HepG2 (cell line): ENCODE measurements around the gene CHMP1B. TPM values are rescaled to one million over a fixed set of nuclear protein-coding genes. Genes with fewer than 3 reads are reported as not detected.

Experiments
- ATAC-seq: fragments of 200-7000 bp; cut with Tn5 transposase; 3 replicates; pipeline ENCODE4 v1.9.1; 2020; ENCODE audit warnings: mild to moderate bottlenecking, moderate library complexity
- BruUV-seq: library from RNA; stranded (reverse); fragments of 400-500 nt; replicated peaks from 2 replicates; lab custom pipeline; 2021; lab: Mats Ljungman, UMichigan
- CTCF ChIA-PET: fragments of 300-600 bp; formaldehyde crosslinking; extraction: SDS; loops from one replicate; lab custom pipeline; 2021; ENCODE audit warnings: low total read pairs, inconsistent platforms, low intra/inter-chr PET ratio; lab: Yijun Ruan, JAX
- POLR2A ChIA-PET: fragments of 350-600 bp; sonication (Branson Sonifier 250); formaldehyde crosslinking; loops from one replicate; lab custom pipeline; 2020; ENCODE audit warnings: antibody characterized with exemption, inconsistent platforms; lab: Yijun Ruan, JAX
- DNase-seq: peaks from one replicate; pipeline ENCODE4 v3.0.0-alpha.2; 2015; ENCODE audit warnings: low spot score
- FAIRE-seq: peaks from 3 replicates; lab custom pipeline; 2011; peaks lifted over from hg19 to GRCh38; lab: Jason Lieb, UNC
- H2AFZ ChIP-seq: one replicate; pipeline ENCODE4 v1.6.1; 2011; ENCODE audit warnings: low read length, inconsistent platforms
- H3K27ac ChIP-seq: fragments of 300-600 bp; 3 replicates; pipeline ENCODE4 v1.8.0; 2011; ENCODE audit warnings: mixed run types, mild to moderate bottlenecking, mixed read lengths, low read length, inconsistent platforms; ENCODE audit not compliant: insufficient read depth; ENCODE audit errors: extremely low read length
- H3K27me3 ChIP-seq, 2 experiments: fragments of 200-600 bp in 1 of 2; 2 replicates in 1 of 2; 3 replicates in 1 of 2; pipeline versions ENCODE4 v1.6.0 to v1.8.0; 2011; ENCODE audit warnings: low read length in 2 of 2, mild to moderate bottlenecking in 2 of 2, moderate library complexity in 2 of 2, inconsistent platforms in 1 of 2; ENCODE audit not compliant: insufficient read depth in 2 of 2, control insufficient read depth in 1 of 2
- H3K36me3 ChIP-seq, 2 experiments: fragments of 200-600 bp in 1 of 2; replicated peaks in 1 of 2; 2 replicates in 1 of 2; 3 replicates in 1 of 2; pipeline versions ENCODE4 v1.5.1 to v1.8.0; 2011; ENCODE audit warnings: low read length in 2 of 2, inconsistent platforms in 1 of 2; ENCODE audit not compliant: insufficient read depth in 2 of 2, control insufficient read depth in 1 of 2
- H3K4me1 ChIP-seq: 2 replicates; pipeline ENCODE4 v1.5.1; 2012; ENCODE audit warnings: low read length, inconsistent platforms; ENCODE audit not compliant: insufficient read depth
- H3K4me2 ChIP-seq: 2 replicates; pipeline ENCODE4 v1.6.0; 2011; ENCODE audit warnings: low read depth, low read length, inconsistent platforms
- H3K4me3 ChIP-seq, 3 experiments: fragments of 200-600 bp in 1 of 3; sonication (generic), shearing (Covaris generic) in 1 of 3; replicated peaks in 1 of 3; 2 replicates each; pipeline ENCODE4 v1.5.1; 2011 to 2016; ENCODE audit warnings: low read length in 3 of 3, inconsistent platforms in 2 of 3, low read depth in 2 of 3, mild to moderate bottlenecking in 2 of 3, control low read depth in 1 of 3, mixed read lengths in 1 of 3; ENCODE audit not compliant: insufficient read depth in 1 of 3
- H3K79me2 ChIP-seq: one replicate; pipeline ENCODE4 v1.6.1; 2011; ENCODE audit warnings: low read length, inconsistent platforms; ENCODE audit not compliant: insufficient read depth
- H3K9ac ChIP-seq: 2 replicates; pipeline ENCODE4 v1.6.0; 2011; ENCODE audit warnings: mild to moderate bottlenecking, low read depth, low read length, inconsistent platforms; ENCODE audit not compliant: insufficient read depth
- H3K9me3 ChIP-seq: 2 replicates; pipeline ENCODE4 v1.5.1; 2012; ENCODE audit warnings: mild to moderate bottlenecking, low read length
- H4K20me1 ChIP-seq: 2 replicates; pipeline ENCODE4 v1.6.0; 2011; ENCODE audit warnings: inconsistent platforms, mild to moderate bottlenecking, low read length, moderate library complexity; ENCODE audit not compliant: insufficient read depth
- CREM ChIP-seq, 2 experiments: sonication (generic) in 1 of 2; formaldehyde crosslinking in 1 of 2; IDR thresholded peaks; 2 replicates each; pipeline versions ENCODE4 v1.4.0 to v1.6.1; 2016 to 2020; ENCODE audit warnings: antibody characterized with exemption in 1 of 2, mild to moderate bottlenecking in 1 of 2, missing genetic modification reagents in 1 of 2
- FOXM1 ChIP-seq: sonication (generic); formaldehyde crosslinking; IDR thresholded peaks from 2 replicates; pipeline ENCODE4 v1.5.0; 2020; ENCODE audit warnings: missing genetic modification reagents
- HDAC1 ChIP-seq: sonication (generic); formaldehyde crosslinking; IDR thresholded peaks from 2 replicates; pipeline ENCODE4 v1.5.1; 2020; ENCODE audit warnings: mild to moderate bottlenecking, missing genetic modification reagents
- MED8 ChIP-seq: sonication (generic); formaldehyde crosslinking; IDR thresholded peaks from 2 replicates; pipeline ENCODE4 v1.8.1; 2023; ENCODE audit warnings: mild to moderate bottlenecking, missing genetic modification reagents; ENCODE audit not compliant: insufficient replicate concordance
- PLSCR1 ChIP-seq: sonication (generic); formaldehyde crosslinking; IDR thresholded peaks from 2 replicates; pipeline ENCODE4 v1.5.0; 2020; ENCODE audit warnings: missing genetic modification reagents, mild to moderate bottlenecking, borderline replicate concordance
- POLR2G ChIP-seq: fragments of 200-400 bp; formaldehyde crosslinking; IDR thresholded peaks from 2 replicates; pipeline ENCODE4 v1.6.1; 2018; ENCODE audit warnings: mild to moderate bottlenecking, low read depth, low read length, moderate library complexity
- SRSF9 ChIP-seq: fragments of 200-400 bp; formaldehyde crosslinking; IDR thresholded peaks from 2 replicates; pipeline ENCODE4 v1.6.1; 2018; ENCODE audit warnings: borderline replicate concordance, mild to moderate bottlenecking, low read depth, low read length; ENCODE audit not compliant: insufficient read depth, poor library complexity, severe bottlenecking
- XBP1 ChIP-seq: sonication (generic); formaldehyde crosslinking; IDR thresholded peaks from 2 replicates; pipeline ENCODE4 v1.5.0; 2020; ENCODE audit warnings: missing genetic modification reagents
- ZBTB39 ChIP-seq: sonication (generic); formaldehyde crosslinking; IDR thresholded peaks from 2 replicates; pipeline ENCODE4 v1.5.0; 2020; ENCODE audit warnings: missing genetic modification reagents
- ZBTB7B ChIP-seq: sonication (generic); formaldehyde crosslinking; IDR thresholded peaks from 2 replicates; pipeline ENCODE4 v1.4.0; 2020; ENCODE audit warnings: missing genetic modification reagents
- ZNF143 ChIP-seq: sonication (generic); formaldehyde crosslinking; IDR thresholded peaks from 2 replicates; pipeline ENCODE4 v1.4.0; 2020; ENCODE audit warnings: missing genetic modification reagents
- ZNF234 ChIP-seq: sonication (generic); formaldehyde crosslinking; conservative IDR thresholded peaks from 2 replicates; pipeline ENCODE4 v1.5.1; 2020; ENCODE audit warnings: mild to moderate bottlenecking, missing genetic modification reagents
- ZNF296 ChIP-seq: sonication (generic); formaldehyde crosslinking; conservative IDR thresholded peaks from 2 replicates; pipeline ENCODE4 v1.5.0; 2020; ENCODE audit warnings: mild to moderate bottlenecking, missing genetic modification reagents
- ZNF317 ChIP-seq: sonication (generic); formaldehyde crosslinking; IDR thresholded peaks from 2 replicates; pipeline ENCODE4 v1.5.0; 2020; ENCODE audit warnings: mild to moderate bottlenecking, missing genetic modification reagents
- ZNF580 ChIP-seq: IDR thresholded peaks from 2 replicates; pipeline ENCODE4 v1.6.1; 2016; ENCODE audit warnings: low read depth, borderline replicate concordance
- ZNF782 ChIP-seq: sonication (generic); formaldehyde crosslinking; IDR thresholded peaks from 2 replicates; pipeline ENCODE4 v1.4.0; 2020; ENCODE audit warnings: missing genetic modification reagents, mild to moderate bottlenecking, borderline replicate concordance
- WGBS: methylation state at CpG from one replicate; pipeline ENCODE4 v1.1.6; 2017; ENCODE audit warnings: low lambda C conversion rate; 5-methylcytosine and 5-hydroxymethylcytosine counted together
- in situ Hi-C: cut with HindIII; loops from 2 replicates; pipeline ENCODE4 v1.10.0; 2017; ENCODE audit warnings: low pct_unique_long_range_greater_than_20kb; ENCODE audit not compliant: extremely low pct_ligation_motif_present
- intact Hi-C: fragments of 100-400 bp; cut with micrococcal nuclease; formaldehyde crosslinking; loops from one replicate; pipeline ENCODE4 v1.10.0; 2022; ENCODE audit not compliant: unreplicated experiment
- polyA plus RNA-seq, 8 experiments: library from polyadenylated mRNA; depleted of rRNA in 3 of 8; stranded (reverse) in 7 of 8; unstranded in 1 of 8; fragments of >200 nt; fragmentation: Illumina TruSeq in 4 of 8; extraction: Trizol in 4 of 8; gene quantifications; 2 replicates each; pipeline versions ENCODE4 v1.2.1 to v1.2.3, GENCODE V29; 2011 to 2016; ENCODE audit warnings: low read depth in 4 of 8, missing spikeins in 1 of 8, mixed read lengths in 1 of 8; ENCODE audit not compliant: insufficient read depth in 1 of 8
- total RNA-seq, 5 experiments: library from RNA; depleted of rRNA; stranded (reverse); fragments of >200 nt; fragmentation: Illumina TruSeq; extraction: Trizol; gene quantifications; 2 replicates each; pipeline ENCODE4 v1.2.3, GENCODE V29; 2016; ENCODE audit warnings: low read depth in 1 of 5
- TF ChIP-seq, protein P1 (sequence below): sonication (generic); formaldehyde crosslinking; IDR thresholded peaks from 2 replicates; pipeline ENCODE4 v1.4.0; 2020; ENCODE audit warnings: mild to moderate bottlenecking, missing genetic modification reagents
- TF ChIP-seq, protein P2 (sequence below): sonication (generic); formaldehyde crosslinking; IDR thresholded peaks from 2 replicates; pipeline ENCODE4 v1.5.0; 2020; ENCODE audit warnings: missing genetic modification reagents

The CHMP1B gene
- total and polyA plus RNA-seq, 2 of the 13 experiments (the other 11 are each of a cell fraction or from before 2014, with no cell fraction given) = 18.8 to 20.2 TPM

DNA sequence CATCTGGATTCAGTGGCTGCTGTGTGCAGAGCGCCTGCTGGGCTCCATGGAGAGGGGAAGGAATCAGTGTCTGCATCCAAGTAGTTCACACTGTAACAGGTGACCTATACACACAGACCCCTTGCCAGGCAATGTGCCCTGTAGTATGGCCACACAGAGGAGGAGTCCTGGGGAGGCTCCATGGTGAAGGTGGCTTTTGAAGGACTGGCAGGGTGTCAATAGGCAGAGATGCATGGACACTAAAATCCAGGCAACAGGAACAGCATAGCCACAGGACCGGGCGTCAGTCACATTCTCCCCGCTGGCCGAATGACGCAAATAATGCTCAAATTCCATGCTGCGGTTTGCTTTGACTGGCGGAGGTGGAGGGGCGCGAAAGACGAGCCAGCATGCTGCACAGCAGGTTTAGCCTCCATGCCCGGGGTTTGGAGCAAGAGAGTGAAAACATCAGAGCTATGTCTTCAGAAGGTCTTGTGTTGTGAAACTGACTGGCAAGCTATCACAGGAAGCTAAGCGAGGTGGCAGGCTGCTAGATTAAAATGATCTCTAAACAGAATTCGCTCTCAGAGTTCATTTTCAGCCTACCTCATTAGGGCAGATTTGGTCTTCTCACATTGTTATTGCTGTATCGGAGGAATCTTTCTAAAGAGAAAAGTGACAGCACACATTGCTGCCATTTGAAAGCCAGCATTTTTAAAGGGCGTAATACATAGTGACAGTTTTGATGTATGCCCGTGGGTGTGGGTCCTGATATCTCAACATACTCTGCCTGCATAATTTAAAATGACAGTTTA, 1.2 kb upstream of the CHMP1B start:
- Histone ChIP-seq H3K27me3 (no peaks in the 10 kb centered on the region; a peak in 2 of 5 replicates), H2AFZ (peak overlapping the region; percentile 91)
- TF ChIP-seq ZNF296 (CRISPR knock-in tag) = no peak
- TF ChIP-seq, protein P1, sequence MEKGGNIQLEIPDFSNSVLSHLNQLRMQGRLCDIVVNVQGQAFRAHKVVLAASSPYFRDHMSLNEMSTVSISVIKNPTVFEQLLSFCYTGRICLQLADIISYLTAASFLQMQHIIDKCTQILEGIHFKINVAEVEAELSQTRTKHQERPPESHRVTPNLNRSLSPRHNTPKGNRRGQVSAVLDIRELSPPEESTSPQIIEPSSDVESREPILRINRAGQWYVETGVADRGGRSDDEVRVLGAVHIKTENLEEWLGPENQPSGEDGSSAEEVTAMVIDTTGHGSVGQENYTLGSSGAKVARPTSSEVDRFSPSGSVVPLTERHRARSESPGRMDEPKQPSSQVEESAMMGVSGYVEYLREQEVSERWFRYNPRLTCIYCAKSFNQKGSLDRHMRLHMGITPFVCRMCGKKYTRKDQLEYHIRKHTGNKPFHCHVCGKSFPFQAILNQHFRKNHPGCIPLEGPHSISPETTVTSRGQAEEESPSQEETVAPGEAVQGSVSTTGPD (CRISPR knock-in tag) = no peak
- 0 out of 2 replicates have a peak, but pooled peaks have one; percentile 24 for TF ChIP-seq HDAC1 (CRISPR knock-in tag)
- TF ChIP-seq SRSF9 = no peak
- TF ChIP-seq ZNF580 (CRISPR knock-in tag) = no peak
- TF ChIP-seq ZNF143 = no peak
- TF ChIP-seq XBP1 = no peak
- TF ChIP-seq, protein P2, sequence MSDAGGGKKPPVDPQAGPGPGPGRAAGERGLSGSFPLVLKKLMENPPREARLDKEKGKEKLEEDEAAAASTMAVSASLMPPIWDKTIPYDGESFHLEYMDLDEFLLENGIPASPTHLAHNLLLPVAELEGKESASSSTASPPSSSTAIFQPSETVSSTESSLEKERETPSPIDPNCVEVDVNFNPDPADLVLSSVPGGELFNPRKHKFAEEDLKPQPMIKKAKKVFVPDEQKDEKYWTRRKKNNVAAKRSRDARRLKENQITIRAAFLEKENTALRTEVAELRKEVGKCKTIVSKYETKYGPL (CRISPR knock-in tag) = no peak
- no peak for TF ChIP-seq ZNF782 (CRISPR knock-in tag)
- TF ChIP-seq ZBTB7B (CRISPR knock-in tag) = no peak
- no peak for TF ChIP-seq FOXM1 (CRISPR knock-in tag)
- TF ChIP-seq ZBTB39 (CRISPR knock-in tag) = no peak
- peak; percentile 45; the same call in 1 of the 2 replicates for TF ChIP-seq CREM (IDR thresholded peaks at IDR 0.05)
- no peak for TF ChIP-seq CREM (CRISPR knock-in tag; IDR thresholded peaks at IDR 0.05)
- no peak for TF ChIP-seq ZNF317 (CRISPR knock-in tag)
- TF ChIP-seq PLSCR1 (CRISPR knock-in tag) = no peak
- TF ChIP-seq MED8 = no peak
- no peak for TF ChIP-seq ZNF234 (CRISPR knock-in tag)
- no peak for TF ChIP-seq POLR2G

More for the DNA sequence above, 1.2 kb upstream of the CHMP1B start:
- BruUV-seq = no TSS peak
- H3K27ac ChIP-seq = peak overlapping the region; percentile 76
- no peaks in the 10 kb centered on the region for H4K20me1 ChIP-seq
- H3K4me1 ChIP-seq = peaks cover 37% of the 10 kb centered on the region
- in situ Hi-C loops = no loop called here
- peak overlapping the region; percentile 91 for H3K9ac ChIP-seq
- peak overlapping the region; percentile 68 to 93 (median 83) for H3K4me3 ChIP-seq
- 5% methylated on average over 13 of the region's 17 CpGs for WGBS
- H3K9me3 ChIP-seq = no peaks in the 10 kb centered on the region
- no peaks in the 10 kb centered on the region for H3K36me3 ChIP-seq
- ChIA-PET POLR2A (interaction anchor here (1.0 to 2.4 kb wide), 3 partner anchors 10 to 145 kb away, joined by 3 to 16 read pairs (median 6); no protein-coding TSS in a partner anchor), CTCF (no interaction called here)
- intact Hi-C loops = loop anchor here (10.0 kb wide), 2 partner anchors 55 to 145 kb away; partner anchors contain the start of gene MPPE1
- FAIRE-seq (peak; percentile 64), ATAC-seq (peak; percentile 80), DNase-seq (peak; percentile 76)
- H3K79me2 ChIP-seq = peaks cover 27% of the 10 kb centered on the region
- peak overlapping the region; percentile 96 for H3K4me2 ChIP-seq
